ENCODE measurements around the gene PRM1. TPM values are rescaled to one million over a fixed set of nuclear protein-coding genes. Genes with fewer than 3 reads are reported as not detected.

The PRM1 gene
- polyA plus RNA-seq, 4 donors: not detected

GRCh38 chr16:11254913-11255736, 26.0 kb downstream of the PRM1 start:
- no peak for DNase-seq (ENCODE audit: low read depth in 4 of 4, low spot score in 2 of 4)

GRCh38 chr16:11253995-11254912, 26.9 kb downstream of the PRM1 start:
- DNase-seq (ENCODE audit: low read depth in 4 of 4, low spot score in 2 of 4): no peak

- no peak for DNase-seq (ENCODE audit: low read depth in 4 of 4, low spot score in 2 of 4)
These were observed 27.8 kb downstream of the PRM1 start for GRCh38 chr16:11253009-11253994.

GRCh38 chr16:11252482-11252931, 28.6 kb downstream of the PRM1 start:
- DNase-seq (ENCODE audit: low read depth in 4 of 4, low spot score in 2 of 4): no peak

- DNase-seq (ENCODE audit: low read depth in 4 of 4, low spot score in 2 of 4): no peak
These were observed 29.3 kb downstream of the PRM1 start for GRCh38 chr16:11251525-11252481.

GRCh38 chr16:11250786-11251524, 30.2 kb downstream of the PRM1 start:
- DNase-seq (ENCODE audit: low read depth in 4 of 4, low spot score in 2 of 4): no peak

- DNase-seq (ENCODE audit: low read depth in 4 of 4, low spot score in 2 of 4): no peak
These were observed 30.9 kb downstream of the PRM1 start for GRCh38 chr16:11250091-11250785.

GRCh38 chr16:11249233-11250061, 31.7 kb downstream of the PRM1 start:
- DNase-seq (ENCODE audit: low read depth in 4 of 4, low spot score in 2 of 4): no peak

- no peak for DNase-seq (ENCODE audit: low read depth in 4 of 4, low spot score in 2 of 4)
These were observed 33.0 kb downstream of the PRM1 start for GRCh38 chr16:11248133-11248532.

GRCh38 chr16:11245988-11246387, 35.1 kb downstream of the PRM1 start:
- no peak for DNase-seq (ENCODE audit: low read depth in 4 of 4, low spot score in 2 of 4)

- no peak for DNase-seq (ENCODE audit: low read depth in 4 of 4, low spot score in 2 of 4)
These were observed 35.9 kb downstream of the PRM1 start for GRCh38 chr16:11245222-11245737.

GRCh38 chr16:11242658-11243057, 38.5 kb downstream of the PRM1 start:
- DNase-seq (ENCODE audit: low read depth in 4 of 4, low spot score in 2 of 4): no peak

GRCh38 chr16:11241480-11242204, 39.5 kb downstream of the PRM1 start:
- DNase-seq (ENCODE audit: low read depth in 4 of 4, low spot score in 2 of 4): no peak

- no peak for DNase-seq (ENCODE audit: low read depth in 4 of 4, low spot score in 2 of 4)
These were observed 40.3 kb downstream of the PRM1 start for GRCh38 chr16:11240636-11241473.

All from left renal cortex interstitium (tissue), 4 donors.